Hepatocyte (in vitro differentiated cells): Measurements from ENCODE around the gene EPHA5.

Experiments
- EZH2phosphoT487 ChIP-seq: fragments of 200-600 bp; sonication (generic); IDR thresholded peaks from one replicate; pipeline ENCODE4 v1.6.1; 2018; ENCODE audit warnings: antibody characterized with exemption, mild to moderate bottlenecking, low read depth, moderate library complexity; ENCODE audit not compliant: unreplicated experiment, severe bottlenecking
- TF ChIP-seq, protein P1 (sequence below): fragments of 200-600 bp; sonication (generic); IDR thresholded peaks from 2 replicates; pipeline ENCODE4 v1.5.1; 2016; ENCODE audit warnings: antibody characterized with exemption, mild to moderate bottlenecking; ENCODE audit not compliant: poor library complexity

DNA sequence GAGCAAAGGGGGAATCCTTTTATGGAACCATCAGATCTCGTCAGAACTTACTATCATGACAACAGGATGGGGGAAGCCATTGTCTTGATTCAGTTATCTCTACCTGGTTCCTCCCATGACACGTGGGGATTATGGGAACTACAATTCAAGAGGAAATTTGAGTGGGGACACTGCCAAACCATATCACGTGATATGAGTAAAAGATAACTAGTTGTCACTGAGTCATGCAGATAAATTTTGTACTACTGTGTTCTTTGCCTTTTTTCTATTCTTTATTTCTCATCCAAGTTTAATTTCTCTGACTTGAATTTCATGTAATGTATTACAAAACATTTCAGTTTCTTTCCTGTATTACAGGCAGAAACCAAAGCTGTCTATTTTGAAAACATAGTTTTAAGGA, 383.2 kb downstream of the EPHA5 start:
- TF ChIP-seq, protein P1, sequence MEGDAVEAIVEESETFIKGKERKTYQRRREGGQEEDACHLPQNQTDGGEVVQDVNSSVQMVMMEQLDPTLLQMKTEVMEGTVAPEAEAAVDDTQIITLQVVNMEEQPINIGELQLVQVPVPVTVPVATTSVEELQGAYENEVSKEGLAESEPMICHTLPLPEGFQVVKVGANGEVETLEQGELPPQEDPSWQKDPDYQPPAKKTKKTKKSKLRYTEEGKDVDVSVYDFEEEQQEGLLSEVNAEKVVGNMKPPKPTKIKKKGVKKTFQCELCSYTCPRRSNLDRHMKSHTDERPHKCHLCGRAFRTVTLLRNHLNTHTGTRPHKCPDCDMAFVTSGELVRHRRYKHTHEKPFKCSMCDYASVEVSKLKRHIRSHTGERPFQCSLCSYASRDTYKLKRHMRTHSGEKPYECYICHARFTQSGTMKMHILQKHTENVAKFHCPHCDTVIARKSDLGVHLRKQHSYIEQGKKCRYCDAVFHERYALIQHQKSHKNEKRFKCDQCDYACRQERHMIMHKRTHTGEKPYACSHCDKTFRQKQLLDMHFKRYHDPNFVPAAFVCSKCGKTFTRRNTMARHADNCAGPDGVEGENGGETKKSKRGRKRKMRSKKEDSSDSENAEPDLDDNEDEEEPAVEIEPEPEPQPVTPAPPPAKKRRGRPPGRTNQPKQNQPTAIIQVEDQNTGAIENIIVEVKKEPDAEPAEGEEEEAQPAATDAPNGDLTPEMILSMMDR: no peak
- no peak for TF ChIP-seq EZH2phosphoT487
